ENCODE results near the gene LSM7. TPM values are rescaled to one million over a fixed set of nuclear protein-coding genes. Genes with fewer than 3 reads are reported as not detected.

The LSM7 gene
- total and polyA plus RNA-seq, 2 of the 13 experiments (the other 11 are each of a cell fraction or from before 2014, with no cell fraction given): 140 to 205 TPM

- TF ChIP-seq AHDC1 (CRISPR knock-in tag; IDR thresholded peaks at IDR 0.05; ENCODE audit: borderline replicate concordance) (no peak), ZNF382 (CRISPR knock-in tag; IDR thresholded peaks at IDR 0.05; ENCODE audit: borderline replicate concordance) (no peak)
Measured at GRCh38 chr19:2353159-2353886, 24.9 kb upstream of the LSM7 start (continued).

- intact Hi-C loops (cut with micrococcal nuclease; ENCODE audit: unreplicated experiment) (no loop called here), in situ Hi-C loops (cut with HindIII; ENCODE audit: extremely low pct_ligation_motif_present, low pct_unique_long_range_greater_than_20kb) (no loop called here)
- H3K4me3 ChIP-seq (replicated peaks in 1 of 3; ENCODE audit: insufficient read depth in 1 of 3, low read depth in 2 of 3, low read length in 3 of 3): no peak overlapping the region
- H3K36me3 ChIP-seq (replicated peaks in 1 of 2; ENCODE audit: control insufficient read depth in 1 of 2, insufficient read depth in 2 of 2, low read length in 2 of 2): no peaks in the 10 kb centered on the region
- CTCF ChIA-PET (ENCODE audit: low intra/inter-chr PET ratio, low total read pairs): no interaction called here
- no peaks in the 10 kb centered on the region for H3K9me3 ChIP-seq (ENCODE audit: low read length)
- POLR2A ChIA-PET: no interaction called here
- no peaks in the 10 kb centered on the region; a peak in 1 of 5 replicates for H3K27me3 ChIP-seq (ENCODE audit: control insufficient read depth in 1 of 2, insufficient read depth in 2 of 2, low read length in 2 of 2)
- ATAC-seq: no peak; the same call in 2 of the 3 replicates
- H3K79me2 ChIP-seq (ENCODE audit: insufficient read depth, low read length): no peaks in the 10 kb centered on the region
- H3K4me2 ChIP-seq (ENCODE audit: low read depth, low read length): no peak overlapping the region
- FAIRE-seq: no peak
- TF ChIP-seq ISX (CRISPR knock-in tag; conservative IDR thresholded peaks at IDR 0.05) (no peak), ARID5B (CRISPR knock-in tag; IDR thresholded peaks at IDR 0.05) (no peak), CEBPG (CRISPR knock-in tag; IDR thresholded peaks at IDR 0.05) (no peak), ZNF598 (CRISPR knock-in tag; IDR thresholded peaks at IDR 0.05; ENCODE audit: borderline replicate concordance) (no peak), ZNF709 (CRISPR knock-in tag; IDR thresholded peaks at IDR 0.05) (no peak), SNRNP70 (IDR thresholded peaks at IDR 0.05; ENCODE audit: low read depth, low read length) (no peak), ZNF441 (CRISPR knock-in tag; IDR thresholded peaks at IDR 0.05; ENCODE audit: borderline replicate concordance) (no peak), PCBP1 (IDR thresholded peaks at IDR 0.05; ENCODE audit: borderline replicate concordance, low read depth, low read length) (no peak), ETV5 (CRISPR knock-in tag; IDR thresholded peaks at IDR 0.05; ENCODE audit: borderline replicate concordance) (no peak)
- no peaks in the 10 kb centered on the region for H4K20me1 ChIP-seq (ENCODE audit: insufficient read depth, low read length)
- BruUV-seq (replicated peaks): no TSS peak
- H3K9ac ChIP-seq (ENCODE audit: insufficient read depth, low read depth, low read length): no peak overlapping the region
- no peak overlapping the region for H2AFZ ChIP-seq (ENCODE audit: low read length)
- H3K4me1 ChIP-seq (ENCODE audit: insufficient read depth, low read length): no peaks in the 10 kb centered on the region
- WGBS (ENCODE audit: low lambda C conversion rate): 96% methylated on average over 12 of the region's 24 CpGs
- H3K27ac ChIP-seq (ENCODE audit: extremely low read length, insufficient read depth, low read length): no peak overlapping the region
- no peak for DNase-seq (ENCODE audit: low spot score)
Measured at GRCh38 chr19:2352121-2352520, 23.7 kb upstream of the LSM7 start.

All from HepG2 (cell line).